ENCODE measurements around the gene CD300H.

DNA sequence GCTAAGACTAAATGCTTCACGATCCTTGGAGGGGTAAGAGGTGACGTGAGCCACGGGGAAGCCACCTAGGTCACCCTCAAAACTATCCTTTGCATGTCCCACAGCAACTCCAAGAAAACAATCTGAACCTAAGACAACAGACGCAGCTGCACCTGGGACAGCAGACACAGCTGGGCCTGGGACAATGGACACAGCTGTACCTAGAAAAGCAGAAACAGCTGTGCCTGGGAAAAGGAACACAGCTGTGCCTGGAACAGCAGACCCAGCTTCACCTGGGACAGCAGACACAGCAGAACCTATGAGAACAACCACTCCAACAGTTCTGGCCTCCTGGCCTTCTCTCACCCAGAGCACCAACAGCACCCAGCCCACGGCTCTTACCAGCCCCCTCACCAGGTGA, 36.4 kb upstream of the CD300H start:
- TF ChIP-seq, protein P1, sequence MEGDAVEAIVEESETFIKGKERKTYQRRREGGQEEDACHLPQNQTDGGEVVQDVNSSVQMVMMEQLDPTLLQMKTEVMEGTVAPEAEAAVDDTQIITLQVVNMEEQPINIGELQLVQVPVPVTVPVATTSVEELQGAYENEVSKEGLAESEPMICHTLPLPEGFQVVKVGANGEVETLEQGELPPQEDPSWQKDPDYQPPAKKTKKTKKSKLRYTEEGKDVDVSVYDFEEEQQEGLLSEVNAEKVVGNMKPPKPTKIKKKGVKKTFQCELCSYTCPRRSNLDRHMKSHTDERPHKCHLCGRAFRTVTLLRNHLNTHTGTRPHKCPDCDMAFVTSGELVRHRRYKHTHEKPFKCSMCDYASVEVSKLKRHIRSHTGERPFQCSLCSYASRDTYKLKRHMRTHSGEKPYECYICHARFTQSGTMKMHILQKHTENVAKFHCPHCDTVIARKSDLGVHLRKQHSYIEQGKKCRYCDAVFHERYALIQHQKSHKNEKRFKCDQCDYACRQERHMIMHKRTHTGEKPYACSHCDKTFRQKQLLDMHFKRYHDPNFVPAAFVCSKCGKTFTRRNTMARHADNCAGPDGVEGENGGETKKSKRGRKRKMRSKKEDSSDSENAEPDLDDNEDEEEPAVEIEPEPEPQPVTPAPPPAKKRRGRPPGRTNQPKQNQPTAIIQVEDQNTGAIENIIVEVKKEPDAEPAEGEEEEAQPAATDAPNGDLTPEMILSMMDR (conservative IDR thresholded peaks at IDR 0.05; ENCODE audit: low read length): no peak
- no peak for TF ChIP-seq EZH2phosphoT487 (IDR thresholded peaks at IDR 0.05; ENCODE audit: borderline replicate concordance)

Data from Loucy (cell line).